ENCODE results near the gene MAPK7. TPM values are rescaled to one million over a fixed set of nuclear protein-coding genes. Genes with fewer than 3 reads are reported as not detected.

MAPK7 gene
- total and polyA plus RNA-seq, 3 donors from 2014 or later: 49.7 to 65.4 (median 54.1) TPM

GRCh38 chr17:19361326-19361725, 17.0 kb upstream of the MAPK7 start:
- no peak overlapping the region for H3K27ac ChIP-seq
- H3K4me1 ChIP-seq: peaks cover 12% of the 10 kb centered on the region
- 63 to 66% methylated on average over 6 of the region's 6 CpGs for WGBS, 2 donors
- no peaks in the 10 kb centered on the region for H3K27me3 ChIP-seq
- H3K36me3 ChIP-seq (ENCODE audit: low read depth, missing control alignments): no peaks in the 10 kb centered on the region
- no peak for DNase-seq
- no peaks in the 10 kb centered on the region for H3K9me3 ChIP-seq
- TF ChIP-seq, protein P1, sequence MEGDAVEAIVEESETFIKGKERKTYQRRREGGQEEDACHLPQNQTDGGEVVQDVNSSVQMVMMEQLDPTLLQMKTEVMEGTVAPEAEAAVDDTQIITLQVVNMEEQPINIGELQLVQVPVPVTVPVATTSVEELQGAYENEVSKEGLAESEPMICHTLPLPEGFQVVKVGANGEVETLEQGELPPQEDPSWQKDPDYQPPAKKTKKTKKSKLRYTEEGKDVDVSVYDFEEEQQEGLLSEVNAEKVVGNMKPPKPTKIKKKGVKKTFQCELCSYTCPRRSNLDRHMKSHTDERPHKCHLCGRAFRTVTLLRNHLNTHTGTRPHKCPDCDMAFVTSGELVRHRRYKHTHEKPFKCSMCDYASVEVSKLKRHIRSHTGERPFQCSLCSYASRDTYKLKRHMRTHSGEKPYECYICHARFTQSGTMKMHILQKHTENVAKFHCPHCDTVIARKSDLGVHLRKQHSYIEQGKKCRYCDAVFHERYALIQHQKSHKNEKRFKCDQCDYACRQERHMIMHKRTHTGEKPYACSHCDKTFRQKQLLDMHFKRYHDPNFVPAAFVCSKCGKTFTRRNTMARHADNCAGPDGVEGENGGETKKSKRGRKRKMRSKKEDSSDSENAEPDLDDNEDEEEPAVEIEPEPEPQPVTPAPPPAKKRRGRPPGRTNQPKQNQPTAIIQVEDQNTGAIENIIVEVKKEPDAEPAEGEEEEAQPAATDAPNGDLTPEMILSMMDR (IDR thresholded peaks at IDR 0.05): no peak
- no peak for TF ChIP-seq POLR2A (IDR thresholded peaks at IDR 0.05)
- no peak overlapping the region for H3K4me3 ChIP-seq
- intact Hi-C loops (cut with DNase I; ENCODE audit: low total_unique reads): loop anchor here (5.0 to 10.0 kb wide), 2 partner anchors 86 to 403 kb away; no protein-coding TSS in a partner anchor

GRCh38 chr17:19361944-19362276, 16.4 kb upstream of the MAPK7 start:
- 14 to 27% methylated on average over 3 to 16 of the region's 16 CpGs for WGBS, 2 donors
- intact Hi-C loops (cut with DNase I; ENCODE audit: low total_unique reads): loop anchor here (5.0 to 10.0 kb wide), 2 partner anchors 85 to 403 kb away; no protein-coding TSS in a partner anchor
- peaks cover 12% of the 10 kb centered on the region for H3K4me1 ChIP-seq

DNA sequence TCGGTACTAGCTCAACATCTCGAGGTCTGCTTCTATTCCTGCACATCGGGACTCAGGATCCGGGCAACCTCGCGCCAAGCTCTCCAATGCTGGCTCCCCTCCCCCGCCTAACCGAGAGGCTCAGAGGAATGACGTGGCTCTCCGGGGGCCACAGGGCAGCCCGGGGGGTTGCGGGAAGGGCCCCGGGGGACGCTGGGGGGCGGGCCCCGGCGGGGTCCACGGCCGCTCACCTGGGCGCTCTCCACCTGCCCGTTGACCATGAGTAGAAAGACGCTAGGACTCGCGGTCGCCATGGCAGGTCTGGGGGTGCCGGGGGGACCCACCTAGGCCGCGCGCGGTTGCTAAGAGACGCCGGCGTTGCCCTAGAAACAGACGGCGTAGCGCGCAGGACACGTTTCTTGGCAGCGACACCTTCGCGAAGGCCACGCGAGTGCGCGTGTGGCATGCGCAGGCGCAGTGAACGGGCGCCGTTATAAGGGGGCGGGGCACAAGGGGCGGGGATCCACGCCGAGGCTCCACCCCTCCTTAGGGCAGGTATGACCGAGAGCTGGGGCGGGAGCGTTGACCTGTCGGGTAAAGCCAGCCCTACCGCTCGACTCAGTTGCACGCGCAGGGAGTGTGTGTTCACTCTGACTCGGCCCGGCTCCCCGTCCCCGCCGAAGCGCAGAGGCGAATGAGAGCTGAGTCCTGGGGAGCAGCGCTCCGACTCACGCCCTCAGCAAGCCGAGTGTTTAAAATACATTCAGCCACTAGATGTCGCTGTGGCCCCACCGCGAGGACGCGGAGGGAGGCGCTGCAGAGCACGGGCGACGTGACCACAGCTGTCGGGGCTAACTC, 15.8 kb upstream of the MAPK7 start, which contains the start of gene B9D1:
Gene B9D1 (minus strand): TSS at position 447 of the 837 bp plus-strand sequence. CDS start 154 bp downstream, at position 293.
- TF ChIP-seq POLR2A (IDR thresholded peaks at IDR 0.05): no peak
- TF ChIP-seq, protein P1 (IDR thresholded peaks at IDR 0.05): peak; percentile 95 to 99 (median 99)
- DNase-seq: peak; percentile 95
- Histone ChIP-seq H3K27ac (peak within 1 kb of the TSS; percentile 63 to 85), H3K9me3 (no peaks in the 10 kb centered on the region), H3K4me3 (peak within 1 kb of the TSS; percentile 79), H3K36me3 (ENCODE audit: low read depth, missing control alignments) (no peaks in the 10 kb centered on the region), H3K4me1 (peaks cover 12% of the 10 kb centered on the region), H3K27me3 (no peaks in the 10 kb centered on the region)
- intact Hi-C loops (cut with DNase I; ENCODE audit: low total_unique reads): loop anchor here (5.0 to 10.0 kb wide), 2 partner anchors 85 to 402 kb away; no protein-coding TSS in a partner anchor
- whole genome bisulfite sequencing, 2 donors: 0 to 1% methylated on average over 8 to 41 of the region's 83 CpGs

More at GRCh38 chr17:19361944-19362276, 16.4 kb upstream of the MAPK7 start:
- TF ChIP-seq, protein P1 (IDR thresholded peaks at IDR 0.05): no peak
- TF ChIP-seq POLR2A (IDR thresholded peaks at IDR 0.05): no peak
- Histone ChIP-seq H3K27ac (peak overlapping the region; percentile 63 to 85), H3K27me3 (no peaks in the 10 kb centered on the region), H3K36me3 (ENCODE audit: low read depth, missing control alignments) (no peaks in the 10 kb centered on the region), H3K9me3 (no peaks in the 10 kb centered on the region), H3K4me3 (peak overlapping the region; percentile 79)
- no peak for DNase-seq

DNA sequence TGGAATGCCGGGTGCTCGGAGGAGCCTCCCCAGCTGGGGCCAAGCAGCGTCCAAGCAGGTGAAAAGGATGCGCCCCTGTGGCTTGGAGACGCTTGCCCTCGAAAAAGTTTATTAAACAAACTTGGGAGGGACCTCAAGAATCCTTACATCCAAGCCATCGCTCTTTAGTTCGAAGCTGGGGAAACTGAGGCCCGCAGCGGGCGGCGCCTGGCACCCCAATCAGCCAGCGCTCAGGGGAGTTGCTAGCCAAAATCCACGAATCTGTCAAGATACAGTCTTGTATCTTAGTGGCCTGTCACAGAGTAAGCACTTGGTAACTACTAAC, 15.2 kb upstream of the MAPK7 start:
- peak overlapping the region; percentile 79 for H3K4me3 ChIP-seq
- WGBS, 2 donors: 23 to 25% methylated on average over 14 of the region's 14 CpGs
- DNase-seq: no peak
- no peaks in the 10 kb centered on the region for H3K9me3 ChIP-seq
- no peak for TF ChIP-seq POLR2A (IDR thresholded peaks at IDR 0.05)
- TF ChIP-seq, protein P1 (IDR thresholded peaks at IDR 0.05): no peak
- H3K4me1 ChIP-seq: peaks cover 12% of the 10 kb centered on the region
- peak overlapping the region; percentile 18 to 85 for H3K27ac ChIP-seq
- no peaks in the 10 kb centered on the region for H3K36me3 ChIP-seq (ENCODE audit: low read depth, missing control alignments)
- no peaks in the 10 kb centered on the region for H3K27me3 ChIP-seq
- intact Hi-C loops (cut with DNase I; ENCODE audit: low total_unique reads): loop anchor here (5.0 to 10.0 kb wide), 2 partner anchors 84 to 402 kb away; no protein-coding TSS in a partner anchor
